CD4-positive, alpha-beta T cell treated with Interferon gamma for 1 hour (primary cell): ENCODE data around the gene GRAPL.
"Not testable (repeated sequence)": the region's sequence is repeated elsewhere in the genome, so short reads cannot be mapped to it uniquely, and the experiment has no call there.

Experiments
- DNase-seq: peaks from one replicate; pipeline ENCODE4 v3.0.0-alpha.2; 2020

GRAPL gene

DNA sequence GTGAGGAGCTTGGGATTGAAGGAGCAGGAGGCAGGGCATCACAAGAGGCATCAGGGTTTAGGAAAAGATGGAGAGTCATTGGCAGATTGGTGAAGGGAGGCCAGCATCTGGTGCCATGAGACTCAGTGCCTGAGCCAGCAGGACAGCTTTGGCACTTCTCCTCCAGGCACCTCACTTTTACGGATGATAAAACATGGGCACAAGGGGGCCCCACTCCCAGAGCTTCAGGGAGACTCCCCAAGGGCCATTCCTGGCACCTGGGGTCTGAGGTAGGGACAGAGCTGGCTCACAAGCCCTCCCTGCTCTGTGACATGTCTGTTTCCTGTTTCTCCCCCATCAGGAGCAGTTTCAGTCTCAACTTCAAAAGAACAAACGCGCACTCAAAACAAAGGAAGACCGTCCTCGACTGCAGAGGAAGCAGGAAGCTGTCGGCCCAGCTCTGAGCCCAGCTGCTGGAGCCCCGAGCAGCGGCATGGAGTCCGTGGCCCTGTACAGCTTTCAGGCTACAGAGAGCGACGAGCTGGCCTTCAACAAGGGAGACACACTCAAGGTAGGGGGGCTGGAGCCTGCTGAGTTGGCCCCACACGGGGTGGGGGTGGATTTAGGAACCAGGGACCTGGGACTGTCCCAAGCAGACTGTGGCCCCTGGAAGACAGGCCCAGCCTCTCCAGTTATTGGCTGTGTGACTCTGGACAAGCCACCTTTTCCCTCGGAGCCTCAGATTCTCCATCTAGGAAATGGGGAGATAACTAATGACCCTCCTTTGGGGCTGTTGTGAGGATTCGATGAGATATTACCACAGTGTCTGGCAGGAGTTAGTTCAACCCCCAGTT is at the start of gene GRAPL:
Gene GRAPL (plus strand): TSS at position 442 of the 833 bp plus-strand sequence. CDS start 31 bp downstream, at position 473.
- DNase-seq = not testable (repeated sequence)

DNA sequence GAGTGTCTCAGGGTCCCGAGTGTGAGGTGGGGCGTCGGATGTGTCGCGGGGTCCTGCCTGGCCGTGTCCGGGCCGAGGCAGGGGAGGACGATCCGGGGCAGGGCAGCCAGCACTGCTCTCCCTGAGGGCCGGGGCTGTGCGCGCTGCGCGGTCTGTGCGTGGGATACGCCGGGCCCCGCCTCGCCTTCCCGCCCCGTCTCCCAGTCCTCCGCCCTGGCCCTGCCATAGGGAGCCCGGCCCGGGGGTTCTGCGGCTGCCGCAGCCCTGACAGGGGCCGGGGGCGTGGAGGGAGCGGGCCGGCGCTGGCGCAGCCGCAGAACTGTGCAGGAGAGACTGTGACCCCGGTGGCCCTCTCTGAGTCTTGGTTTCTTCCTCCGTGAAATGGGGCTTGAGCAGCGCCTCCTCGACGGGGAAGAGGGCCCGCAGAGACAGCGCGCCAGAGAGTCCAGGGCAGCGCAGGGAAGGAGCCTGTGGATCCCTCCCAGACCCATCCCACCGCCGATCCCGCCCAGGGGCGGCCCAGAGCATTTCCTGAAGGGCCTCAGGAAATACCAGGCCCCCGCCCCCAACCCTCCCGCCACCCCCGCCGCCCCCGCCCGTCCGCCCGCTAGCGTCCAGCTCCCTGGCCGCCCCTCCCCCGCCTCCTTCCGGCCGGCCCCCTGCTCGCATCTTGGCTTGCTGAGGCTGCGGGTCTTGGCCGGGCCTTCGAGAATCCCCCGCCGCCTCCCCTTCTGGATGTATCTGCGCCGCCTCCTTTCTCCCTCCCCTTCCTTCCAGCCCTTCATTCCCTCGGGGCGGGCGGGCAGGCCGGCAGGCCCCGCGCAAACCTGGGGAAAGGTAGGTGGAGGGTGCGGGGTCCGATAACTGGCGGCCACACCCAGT is 38.3 kb upstream of the GRAPL start:
- not testable (repeated sequence) for DNase-seq

DNA sequence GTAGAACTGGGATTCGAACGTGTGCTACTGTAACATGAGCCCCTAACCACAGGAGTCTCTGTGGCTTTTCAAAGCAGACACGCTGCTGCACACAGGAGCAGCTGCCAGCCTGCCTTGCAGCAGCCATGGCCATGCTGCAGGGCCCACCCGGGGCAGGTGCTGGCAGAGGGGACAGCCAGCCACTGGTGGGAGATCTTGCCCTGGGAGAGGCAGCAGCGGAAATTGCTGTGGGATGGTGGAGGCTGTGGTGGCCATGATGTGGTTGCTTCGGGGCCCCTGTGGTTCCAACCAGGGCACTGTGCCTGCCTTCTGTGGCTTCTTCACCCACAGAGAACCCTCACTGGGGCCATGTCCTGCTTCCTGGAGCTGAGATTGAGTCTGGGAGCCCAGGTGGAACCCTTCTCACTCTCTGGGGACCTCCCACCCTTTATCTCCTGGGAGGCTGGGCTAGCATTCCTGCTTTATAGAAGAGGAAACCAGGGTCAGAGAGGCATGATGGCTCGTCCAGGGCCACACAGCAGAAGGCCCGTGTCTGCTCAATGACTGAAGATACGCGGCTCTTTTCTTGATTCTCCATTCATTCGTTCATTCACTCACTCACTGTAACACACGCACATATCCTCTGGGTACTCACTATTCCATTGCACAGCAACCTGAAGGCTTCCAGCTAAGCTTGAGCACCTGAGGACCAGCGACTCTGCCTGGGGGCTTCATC is 37.2 kb upstream of the GRAPL start:
- DNase-seq = not testable (repeated sequence)

DNA sequence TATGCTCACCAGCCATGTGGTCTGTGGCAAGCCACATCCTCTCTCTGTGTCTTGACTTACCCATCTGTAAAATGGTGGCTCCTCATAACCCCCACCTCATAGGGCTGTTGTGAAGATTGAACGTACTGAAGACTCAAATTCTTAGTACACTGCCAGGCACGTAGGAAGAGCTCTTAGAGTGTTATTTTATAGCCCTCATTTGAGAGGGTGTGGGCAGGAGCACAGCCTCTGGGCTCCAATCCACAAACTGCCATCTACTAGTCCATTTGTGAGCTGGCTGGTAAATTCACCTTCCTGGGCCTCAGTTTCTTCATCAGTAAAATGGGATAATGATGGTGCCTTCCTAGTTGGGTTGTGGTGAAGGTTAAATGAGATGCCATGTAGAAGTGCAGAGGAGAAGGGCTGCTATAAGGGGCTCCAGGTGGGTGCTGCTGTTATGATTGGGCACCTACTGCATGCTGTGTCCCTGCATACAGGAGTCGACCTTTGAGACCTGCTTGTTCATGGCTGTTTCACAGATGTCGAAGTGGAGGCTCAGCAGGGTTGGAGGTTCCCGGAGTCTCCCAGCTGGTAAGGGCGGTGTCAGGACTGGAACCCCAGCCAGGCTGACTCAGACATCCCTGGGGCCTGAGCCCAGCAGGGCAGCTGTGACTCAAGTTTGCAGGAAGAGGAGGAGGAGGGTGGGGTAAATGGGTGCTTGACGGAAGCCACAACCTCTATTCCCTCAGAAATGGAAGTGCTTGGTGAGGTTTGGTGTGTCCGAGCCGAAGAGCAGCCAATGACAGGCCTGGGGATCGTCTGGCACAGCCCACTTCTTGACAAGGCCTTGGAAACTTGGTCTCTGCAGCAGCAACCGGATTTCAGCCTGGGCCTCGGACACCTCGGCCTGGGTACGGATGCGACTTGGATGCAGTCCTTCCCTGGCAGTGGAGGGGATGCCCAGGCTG is 34.4 kb upstream of the GRAPL start:
- DNase-seq = not testable (repeated sequence)

DNA sequence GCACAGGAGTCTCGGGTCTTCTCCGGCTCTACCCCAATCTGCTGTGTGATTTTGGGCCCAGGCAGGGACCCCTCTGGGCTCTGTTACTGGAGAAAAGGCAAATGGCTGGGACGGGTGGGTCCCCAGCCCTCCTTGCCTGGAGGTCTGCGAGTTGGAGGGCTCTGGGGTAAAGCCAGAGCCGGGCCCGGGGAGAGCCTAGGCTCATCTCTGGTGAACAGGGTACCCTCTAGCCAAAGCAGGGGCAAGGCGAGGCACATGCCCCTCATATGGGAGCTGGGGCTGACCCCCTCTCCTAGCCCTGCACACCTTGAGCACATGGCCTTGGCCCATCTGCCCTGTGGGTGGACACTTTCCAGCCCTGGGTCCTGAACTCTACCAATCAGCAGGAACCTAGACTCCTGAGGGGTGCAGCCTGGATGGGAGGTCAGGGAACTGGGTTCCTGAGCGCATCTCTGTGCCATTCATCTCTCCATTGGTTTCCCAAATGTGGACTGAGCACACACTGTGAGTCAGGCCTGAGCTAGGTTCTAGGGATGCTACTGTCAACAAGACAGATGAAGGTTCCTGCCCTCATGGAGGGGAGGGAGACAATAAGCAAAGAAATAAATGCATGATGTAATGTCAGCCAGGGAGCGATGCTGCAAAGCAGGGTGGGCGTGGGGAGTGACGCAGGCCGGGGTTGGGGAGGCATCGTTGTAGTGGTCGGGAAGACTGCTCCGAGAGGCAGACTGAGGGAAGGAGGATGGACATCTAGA is 33.5 kb upstream of the GRAPL start:
- not testable (repeated sequence) for DNase-seq

DNA sequence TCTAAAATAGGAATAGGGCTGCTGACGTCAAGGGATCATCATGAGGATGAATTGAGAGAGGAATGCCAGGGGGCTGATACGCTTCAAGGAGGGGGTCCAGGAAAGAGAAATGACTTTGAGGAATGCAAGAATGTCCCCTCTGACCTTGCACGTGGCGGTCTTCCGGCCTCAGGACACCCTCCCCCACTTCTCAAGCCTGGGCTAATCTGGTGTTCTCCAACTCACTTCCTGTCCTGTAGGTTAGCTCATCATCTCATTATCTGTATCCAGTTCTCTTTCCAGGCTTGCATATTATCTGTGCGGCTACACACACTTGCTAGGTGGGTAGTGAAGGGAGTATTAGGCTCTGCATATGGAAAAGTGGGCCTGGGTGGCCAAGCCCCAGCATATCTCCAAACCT is 18.9 kb upstream of the GRAPL start:
- DNase-seq = not testable (repeated sequence)

DNA sequence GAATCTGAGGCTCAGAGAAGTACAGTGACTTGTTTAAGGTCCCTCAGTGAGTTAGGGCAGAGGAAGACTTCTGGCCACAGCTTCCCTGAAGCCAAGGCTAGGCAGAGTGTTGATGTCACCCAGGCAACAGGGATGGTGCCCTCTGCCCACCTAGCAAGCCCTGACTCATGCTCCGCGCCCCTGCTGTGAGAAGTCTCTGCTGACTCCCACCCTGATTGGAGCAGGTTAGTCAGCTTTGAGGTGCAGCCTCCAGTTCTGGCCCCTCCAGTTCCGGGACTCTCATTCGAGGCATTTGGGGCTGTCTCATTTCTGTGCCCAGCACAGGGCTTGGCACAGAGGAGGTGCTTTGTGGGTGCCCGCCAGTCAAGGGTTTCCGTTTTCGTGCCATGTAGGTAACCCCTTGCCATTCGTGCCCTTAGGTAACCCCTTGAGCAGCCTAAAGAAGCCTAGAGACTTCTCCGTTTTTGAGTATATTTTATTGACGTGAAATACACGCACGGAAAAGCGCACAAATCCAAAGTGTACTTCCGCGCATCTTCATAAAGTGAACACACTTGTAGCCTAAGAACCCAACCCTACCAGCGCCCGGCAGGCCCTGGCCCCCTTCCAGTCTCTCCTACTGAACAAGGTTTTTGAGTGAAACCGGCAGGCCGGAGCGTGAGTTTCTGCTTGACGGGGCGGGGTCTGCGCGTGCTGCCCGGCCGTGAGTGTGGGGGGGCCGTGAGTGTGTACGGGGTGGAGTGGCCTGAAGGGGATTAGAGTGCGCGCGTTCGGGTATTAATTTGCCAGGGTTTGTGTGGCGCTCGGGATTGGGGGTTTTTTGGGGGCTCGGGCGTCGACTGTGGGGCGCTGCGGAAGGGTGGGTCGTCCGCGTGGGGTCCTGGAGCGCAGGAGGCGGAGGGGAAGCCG is 16.9 kb upstream of the GRAPL start:
- DNase-seq = not testable (repeated sequence)

DNA sequence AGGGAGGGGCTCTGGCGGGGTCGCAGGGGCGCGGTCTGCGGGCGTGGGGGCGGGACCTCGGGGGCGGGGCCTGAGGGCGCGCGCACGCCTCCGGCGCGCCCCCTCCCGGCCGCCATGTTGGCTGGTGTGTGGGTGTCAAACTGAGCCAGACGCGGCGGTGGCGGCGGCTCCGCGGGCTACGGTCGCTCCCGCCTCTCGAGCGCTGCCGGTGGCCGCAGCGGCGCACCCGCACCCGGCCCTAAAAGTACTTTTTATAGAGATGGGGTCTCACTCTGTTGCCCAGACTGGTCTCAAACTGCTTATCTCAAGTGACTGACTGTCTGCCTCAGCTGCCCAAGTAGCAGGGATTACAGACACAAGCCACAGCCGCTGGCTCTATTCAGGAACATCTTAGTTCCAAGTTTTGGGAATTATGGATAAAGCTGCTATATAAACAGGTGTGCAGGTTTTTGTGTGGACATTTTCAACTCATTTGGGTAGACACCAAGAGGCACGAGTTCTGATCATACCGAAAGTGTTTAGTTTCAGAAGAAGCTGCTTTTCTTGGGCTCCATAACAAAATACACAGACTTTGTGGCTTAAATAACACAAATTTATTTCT is 16.2 kb upstream of the GRAPL start:
- DNase-seq = peak; percentile 69

DNA sequence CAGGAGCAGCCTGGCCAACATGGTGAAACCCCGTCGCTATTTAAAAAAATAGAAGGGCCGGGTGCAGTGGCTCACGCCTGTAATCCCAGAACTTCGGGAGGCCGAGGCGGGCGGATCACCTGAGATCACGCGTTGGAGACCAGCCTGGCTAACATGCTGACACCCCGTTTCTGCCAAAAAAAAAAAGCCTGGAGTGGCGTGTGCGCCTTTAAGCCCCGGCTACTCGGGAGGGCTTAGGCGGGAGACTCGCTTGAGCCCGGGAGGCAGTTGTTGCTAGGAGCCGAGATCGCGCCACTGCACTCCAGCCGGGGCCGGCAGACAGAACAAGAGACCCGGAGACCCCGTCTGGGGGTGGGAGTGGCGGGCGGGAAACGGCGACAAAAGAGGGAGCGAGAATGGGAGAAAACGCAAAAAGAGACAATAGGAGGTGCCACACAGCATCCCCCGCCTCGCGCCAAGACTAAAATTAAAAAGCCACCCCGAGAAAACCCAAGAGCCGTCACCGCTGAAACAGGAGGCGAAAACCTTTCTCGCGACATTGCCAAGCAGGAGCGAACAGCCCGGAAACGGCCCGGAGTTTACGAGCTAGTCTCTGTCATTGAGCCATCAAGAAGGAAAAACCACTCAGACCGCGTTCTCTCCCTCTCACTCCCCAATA is 15.5 kb upstream of the GRAPL start:
- not testable (repeated sequence) for DNase-seq

DNA sequence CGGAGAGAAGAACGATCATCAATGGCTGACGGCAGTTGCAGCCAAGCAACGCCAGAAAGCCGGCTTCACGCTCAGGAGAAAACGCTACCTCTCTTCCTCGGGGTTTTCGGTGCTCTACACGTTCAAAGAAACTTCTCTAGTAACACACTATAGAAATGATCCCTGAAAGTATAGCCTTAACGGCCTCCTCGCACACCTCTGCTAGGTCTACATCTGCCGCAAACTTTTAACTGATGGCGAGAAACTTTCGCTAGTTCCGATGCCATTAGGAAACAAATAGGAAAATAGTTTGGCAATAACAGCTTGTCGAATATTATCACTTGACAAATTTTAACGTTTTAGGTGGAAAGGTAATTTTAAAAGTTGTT is 14.9 kb upstream of the GRAPL start:
- DNase-seq = peak; percentile 27

DNA sequence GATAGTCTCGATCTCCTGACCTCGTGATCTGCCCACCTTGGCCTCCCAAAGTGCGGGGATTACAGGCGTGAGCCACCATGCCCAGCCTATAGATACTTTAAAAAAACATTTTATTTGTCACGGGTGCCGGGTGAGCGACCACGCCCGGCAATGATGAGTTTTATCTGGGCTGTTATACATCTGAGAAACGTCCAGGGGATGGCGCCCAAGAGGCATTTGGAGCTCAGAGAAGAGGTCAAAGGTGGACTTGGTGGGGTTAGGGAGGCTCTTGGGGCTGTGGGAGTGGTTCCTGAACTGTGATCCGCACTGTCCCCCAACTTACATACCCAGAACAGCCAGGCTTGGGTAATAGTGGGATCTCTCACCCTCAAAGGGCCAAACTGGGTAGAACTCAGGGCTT is 8.7 kb upstream of the GRAPL start:
- DNase-seq = not testable (repeated sequence)

DNA sequence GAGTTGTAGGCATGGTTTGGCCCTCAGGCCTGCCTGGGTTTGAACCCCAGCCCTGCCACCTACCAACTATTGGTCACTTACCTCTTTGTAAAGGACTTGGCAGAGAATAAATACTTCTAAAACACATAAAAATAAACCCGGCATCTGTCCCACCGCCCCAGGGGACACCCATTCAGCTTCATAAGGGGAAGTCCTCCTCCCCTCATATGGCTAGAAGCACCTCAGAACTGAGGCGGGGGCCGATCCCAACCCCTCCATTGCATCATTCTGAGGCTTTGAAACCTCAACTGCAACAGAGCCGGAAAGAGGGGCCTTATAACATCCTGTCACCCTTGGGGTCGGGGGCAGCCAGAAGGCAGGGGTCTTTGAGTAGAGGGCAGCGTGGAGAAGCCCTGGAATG is 2.1 kb upstream of the GRAPL start:
- DNase-seq = not testable (repeated sequence)

DNA sequence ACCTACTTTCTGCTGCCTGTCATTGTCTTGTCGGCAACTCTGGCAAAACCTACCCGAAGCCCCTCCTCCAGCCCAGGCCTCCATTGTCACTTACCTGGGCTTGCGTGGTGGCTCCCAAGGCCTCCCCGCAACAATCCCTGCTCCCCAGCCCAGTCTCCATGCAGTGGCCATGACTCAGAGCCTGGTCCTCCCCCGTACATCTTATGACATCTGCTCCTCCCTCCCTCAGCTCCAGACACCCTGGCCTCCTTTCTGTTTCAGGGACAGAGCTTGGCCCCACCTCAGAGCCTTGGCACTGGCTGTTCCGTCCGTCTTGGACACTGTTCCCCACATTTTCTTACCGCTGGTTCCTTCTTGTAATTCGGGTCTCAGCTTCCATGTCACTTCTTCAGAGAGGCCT is 2.1 kb downstream of the GRAPL start:
- not testable (repeated sequence) for DNase-seq

DNA sequence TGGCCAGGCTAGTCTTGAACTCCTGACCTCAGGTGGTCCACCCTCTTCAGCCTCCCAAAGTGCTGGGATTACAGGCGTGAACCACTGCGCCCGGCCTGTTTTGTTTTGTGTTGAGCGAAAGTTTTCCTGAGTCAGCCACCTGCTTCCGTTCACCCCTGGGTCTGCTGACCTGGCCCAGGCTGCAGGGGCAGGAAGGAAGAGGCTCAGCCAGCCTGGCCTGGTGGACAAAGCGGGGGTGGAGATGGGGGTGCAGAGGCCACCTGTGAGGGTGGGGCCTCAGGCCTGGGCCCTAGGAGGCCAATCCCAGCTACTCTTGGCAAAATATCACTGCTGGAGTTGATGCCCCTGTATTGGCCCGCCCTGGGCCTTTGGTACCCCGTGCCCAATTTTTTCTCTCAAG is 3.7 kb downstream of the GRAPL start:
- not testable (repeated sequence) for DNase-seq

DNA sequence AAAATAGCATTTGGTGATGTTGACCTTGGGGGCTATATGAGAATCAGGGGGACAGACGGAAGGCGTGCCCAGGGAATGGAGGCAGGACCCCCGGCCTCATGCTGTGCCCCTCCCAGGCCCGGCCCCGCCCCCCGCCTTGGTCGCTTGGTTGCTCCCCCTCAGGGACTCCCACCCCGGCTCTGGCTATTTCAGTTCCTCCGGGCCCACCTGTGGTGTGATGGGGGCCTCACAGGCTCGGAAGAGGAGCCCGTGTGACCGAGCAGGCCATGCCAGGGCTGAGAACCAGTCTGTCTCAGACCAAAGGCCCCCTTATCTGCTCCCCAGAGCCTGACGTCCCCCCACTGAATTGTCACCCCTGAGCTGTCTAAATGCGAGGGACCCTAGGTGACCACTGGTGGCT is 4.4 kb downstream of the GRAPL start:
- not testable (repeated sequence) for DNase-seq

DNA sequence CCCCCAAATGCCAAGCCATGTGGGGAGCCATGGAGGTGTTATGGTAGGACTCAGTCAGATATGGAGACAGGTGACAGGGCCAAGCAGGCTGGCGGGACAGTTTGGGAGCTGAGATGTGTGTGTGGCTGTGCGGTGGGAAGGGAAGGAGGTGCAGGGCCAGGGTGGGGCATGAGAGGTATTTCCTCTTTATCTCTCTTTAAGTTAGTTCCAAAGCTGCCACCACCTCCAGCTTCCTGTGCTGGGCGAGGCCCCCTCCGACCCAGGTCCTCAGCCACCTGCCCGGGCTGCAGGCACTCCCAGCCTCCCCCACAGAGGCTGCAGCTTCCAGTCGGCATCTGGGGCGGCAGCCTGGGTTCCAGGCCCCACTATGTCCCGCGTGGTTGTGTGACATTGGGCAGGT is 6.4 kb downstream of the GRAPL start:
- not testable (repeated sequence) for DNase-seq

DNA sequence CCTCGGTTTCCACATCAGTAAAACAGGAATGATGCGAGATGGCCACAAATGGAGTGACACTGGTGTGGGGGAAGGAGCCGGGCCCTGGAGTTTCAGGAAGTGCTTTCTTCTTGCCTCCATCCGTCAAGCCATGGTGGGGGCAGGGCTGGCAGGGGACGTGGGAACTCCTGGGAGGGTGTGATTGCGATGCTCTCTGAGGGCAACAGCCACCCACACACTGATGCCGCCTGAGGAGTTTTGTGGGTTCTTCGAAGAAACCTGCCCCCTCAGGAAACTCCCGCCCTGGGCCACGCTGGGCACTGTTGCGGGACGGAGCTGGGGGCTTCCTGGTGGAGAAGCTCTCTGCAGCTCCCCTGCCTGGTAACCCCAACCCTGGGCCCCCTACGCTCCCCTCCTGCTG is 8.0 kb downstream of the GRAPL start:
- DNase-seq = not testable (repeated sequence)

DNA sequence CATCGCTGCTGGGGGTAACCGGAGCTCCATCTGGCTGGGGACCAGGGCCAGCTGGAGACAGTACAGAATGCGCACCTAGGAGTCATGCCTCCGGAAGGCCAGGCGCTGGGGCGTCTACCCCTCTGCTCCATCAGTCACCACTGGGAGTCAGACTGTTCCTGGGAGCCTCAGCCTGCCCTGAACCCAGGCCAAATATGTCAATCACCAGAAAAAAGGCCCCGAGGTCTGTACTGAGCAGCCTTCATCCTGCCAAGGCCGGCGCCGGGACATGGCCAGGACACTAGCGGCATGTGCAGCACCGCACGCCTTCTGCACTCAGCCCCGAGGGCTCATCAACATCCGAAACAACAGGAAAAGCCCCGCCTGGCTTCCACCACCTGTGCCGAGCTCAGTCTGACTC is 8.7 kb downstream of the GRAPL start:
- DNase-seq = not testable (repeated sequence)

DNA sequence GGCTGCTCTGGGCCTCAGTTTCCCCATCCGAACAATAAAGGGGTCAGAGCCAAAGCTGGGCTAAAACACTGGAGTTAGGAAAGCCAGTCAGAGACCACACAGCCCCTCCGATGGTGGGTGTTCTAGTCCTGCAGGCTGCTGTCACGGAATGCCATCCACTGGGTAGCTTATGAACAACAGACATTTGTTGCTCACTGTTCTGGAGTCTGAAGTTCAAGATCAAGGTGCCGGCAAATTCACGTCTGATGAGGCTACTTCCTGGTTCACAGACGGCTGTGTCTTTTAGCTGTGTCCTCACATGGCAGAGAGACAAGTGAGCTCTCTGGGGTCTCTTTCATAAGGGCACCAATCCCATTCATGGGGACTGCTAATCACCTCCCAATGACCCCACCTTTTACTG is 9.2 kb downstream of the GRAPL start:
- DNase-seq = not testable (repeated sequence)
